ENCODE data around the gene AKIRIN2.
"Not testable (repeated sequence)": the region's sequence is repeated elsewhere in the genome, so short reads cannot be mapped to it uniquely, and the experiment has no call there.

The AKIRIN2 gene

GRCh38 chr6:87696817-87697216, 5.2 kb downstream of the AKIRIN2 start:
- DNase-seq (ENCODE audit: extremely low spot score, insufficient read length, low read depth); FAIRE-seq: not testable (repeated sequence)

- no peak for DNase-seq (ENCODE audit: extremely low spot score, insufficient read length, low read depth)
- FAIRE-seq = peak; percentile 46
Observed at GRCh38 chr6:87692086-87692485, 9.9 kb downstream of the AKIRIN2 start.

- no peak for FAIRE-seq
- no peak for DNase-seq (ENCODE audit: extremely low spot score, insufficient read length, low read depth)
Observed at GRCh38 chr6:87690441-87690840, 11.6 kb downstream of the AKIRIN2 start.

- DNase-seq (ENCODE audit: extremely low spot score, insufficient read length, low read depth); FAIRE-seq: not testable (repeated sequence)
Observed at GRCh38 chr6:87687893-87688292, 14.1 kb downstream of the AKIRIN2 start.

- FAIRE-seq = no peak
- no peak for DNase-seq (ENCODE audit: extremely low spot score, insufficient read length, low read depth)
Observed at GRCh38 chr6:87687296-87687695, 14.7 kb downstream of the AKIRIN2 start.

- not testable (repeated sequence) for FAIRE-seq; DNase-seq (ENCODE audit: extremely low spot score, insufficient read length, low read depth)
Observed at GRCh38 chr6:87686636-87687205, 15.3 kb downstream of the AKIRIN2 start.

GRCh38 chr6:87684895-87685654, 17.0 kb downstream of the AKIRIN2 start:
- FAIRE-seq = no peak
- DNase-seq (ENCODE audit: extremely low spot score, insufficient read length, low read depth) = no peak

- DNase-seq (ENCODE audit: extremely low spot score, insufficient read length, low read depth) (no peak), FAIRE-seq (no peak)
Observed at GRCh38 chr6:87683890-87684289, 18.1 kb downstream of the AKIRIN2 start.

GRCh38 chr6:87682310-87682709, 19.7 kb downstream of the AKIRIN2 start:
- DNase-seq (ENCODE audit: extremely low spot score, insufficient read length, low read depth) = no peak
- FAIRE-seq = peak; percentile 62

GRCh38 chr6:87675004-87675681, 26.9 kb downstream of the AKIRIN2 start:
- DNase-seq (ENCODE audit: extremely low spot score, insufficient read length, low read depth) = no peak
- FAIRE-seq = no peak

- FAIRE-seq (no peak), DNase-seq (ENCODE audit: extremely low spot score, insufficient read length, low read depth) (no peak)
Observed at GRCh38 chr6:87674290-87674689, 27.7 kb downstream of the AKIRIN2 start.

GRCh38 chr6:87673237-87673636, 28.8 kb downstream of the AKIRIN2 start:
- no peak for DNase-seq (ENCODE audit: extremely low spot score, insufficient read length, low read depth)
- FAIRE-seq = no peak

- DNase-seq (ENCODE audit: extremely low spot score, insufficient read length, low read depth) = no peak
- FAIRE-seq = no peak
Observed at GRCh38 chr6:87672641-87673040, 29.4 kb downstream of the AKIRIN2 start.

- DNase-seq (ENCODE audit: extremely low spot score, insufficient read length, low read depth) = no peak
- FAIRE-seq = no peak
Observed at GRCh38 chr6:87671555-87672029, 30.4 kb downstream of the AKIRIN2 start.

GRCh38 chr6:87670707-87671106, 31.3 kb downstream of the AKIRIN2 start:
- no peak for FAIRE-seq

GRCh38 chr6:87669051-87669450, 33.0 kb downstream of the AKIRIN2 start:
- FAIRE-seq (no peak), DNase-seq (ENCODE audit: extremely low spot score, insufficient read length, low read depth) (no peak)

More at GRCh38 chr6:87670707-87671106, 31.3 kb downstream of the AKIRIN2 start:
- no peak for DNase-seq (ENCODE audit: extremely low spot score, insufficient read length, low read depth)

- DNase-seq (ENCODE audit: extremely low spot score, insufficient read length, low read depth) (no peak), FAIRE-seq (no peak)
Observed at GRCh38 chr6:87668013-87668412, 34.0 kb downstream of the AKIRIN2 start.

- FAIRE-seq = peak; percentile 71
- no peak for DNase-seq (ENCODE audit: extremely low spot score, insufficient read length, low read depth)
Observed at GRCh38 chr6:87667032-87667431, 35.0 kb downstream of the AKIRIN2 start.

GRCh38 chr6:87664921-87665485, 37.0 kb downstream of the AKIRIN2 start:
- no peak for FAIRE-seq
- DNase-seq (ENCODE audit: extremely low spot score, insufficient read length, low read depth) = no peak

GRCh38 chr6:87663434-87663833, 38.6 kb downstream of the AKIRIN2 start:
- FAIRE-seq (no peak), DNase-seq (ENCODE audit: extremely low spot score, insufficient read length, low read depth) (no peak)

- FAIRE-seq = no peak
Observed at GRCh38 chr6:87661503-87661902, 40.5 kb downstream of the AKIRIN2 start.

More at GRCh38 chr6:87661503-87661902, 40.5 kb downstream of the AKIRIN2 start:
- DNase-seq (ENCODE audit: extremely low spot score, insufficient read length, low read depth) = no peak
